Dedifferentiated amniotic fluid mesenchymal stem cell (primary cell): ENCODE data around the gene PTPA.
"Not testable (repeated sequence)": the region's sequence is repeated elsewhere in the genome, so short reads cannot be mapped to it uniquely, and the experiment has no call there.

Source experiments
- DNase-seq: peaks from one replicate; pipeline ENCODE4 v3.0.0-alpha.2; 2016; ENCODE audit errors: extremely low spot score

PTPA gene

GRCh38 chr9:129154866-129155477, 43.8 kb downstream of the PTPA start:
- DNase-seq = no peak

- no peak for DNase-seq
Observed at GRCh38 chr9:129156163-129156562, 44.9 kb downstream of the PTPA start.

GRCh38 chr9:129160712-129161533, 49.7 kb downstream of the PTPA start:
- no peak for DNase-seq

GRCh38 chr9:129161534-129161837, 50.3 kb downstream of the PTPA start:
- DNase-seq = no peak

GRCh38 chr9:129162497-129163197, 51.4 kb downstream of the PTPA start:
- no peak for DNase-seq

GRCh38 chr9:129163198-129163670, 52.0 kb downstream of the PTPA start:
- not testable (repeated sequence) for DNase-seq

GRCh38 chr9:129163753-129164152, 52.5 kb downstream of the PTPA start:
- DNase-seq = no peak

GRCh38 chr9:129164246-129164930, 53.2 kb downstream of the PTPA start:
- DNase-seq = no peak

GRCh38 chr9:129165198-129165597, 54.0 kb downstream of the PTPA start:
- no peak for DNase-seq

GRCh38 chr9:129166623-129167557, 55.7 kb downstream of the PTPA start:
- peak; percentile 51 for DNase-seq

GRCh38 chr9:129170229-129170628, 59.0 kb downstream of the PTPA start:
- no peak for DNase-seq

- DNase-seq = no peak
Observed at GRCh38 chr9:129171993-129172751, 61.0 kb downstream of the PTPA start.

GRCh38 chr9:129172816-129173215, 61.6 kb downstream of the PTPA start:
- DNase-seq = no peak

GRCh38 chr9:129173296-129174101, 62.3 kb downstream of the PTPA start:
- DNase-seq = no peak

- DNase-seq = peak; percentile 93
Observed at GRCh38 chr9:129174102-129174723, 63.0 kb downstream of the PTPA start.

GRCh38 chr9:129174724-129175514, 63.7 kb downstream of the PTPA start:
- peak; percentile 84 for DNase-seq

- DNase-seq = no peak
Observed at GRCh38 chr9:129175515-129175824, 64.3 kb downstream of the PTPA start.
